HepG2 (cell line): ENCODE data around the gene SLC17A9. TPM values are rescaled to one million over a fixed set of nuclear protein-coding genes. Genes with fewer than 3 reads are reported as not detected.

Experiments
- AKAP8 ChIP-seq: sonication (generic); formaldehyde crosslinking; IDR thresholded peaks from 2 replicates; pipeline ENCODE4 v1.5.1; 2020; ENCODE audit warnings: mild to moderate bottlenecking, missing genetic modification reagents
- BCL3 ChIP-seq: sonication (generic); formaldehyde crosslinking; IDR thresholded peaks from 2 replicates; pipeline ENCODE4 v1.5.1; 2020; ENCODE audit warnings: mild to moderate bottlenecking, missing genetic modification reagents, moderate library complexity
- CENPX ChIP-seq: sonication (generic); formaldehyde crosslinking; IDR thresholded peaks from 2 replicates; pipeline ENCODE4 v1.9.0; 2021; ENCODE audit warnings: mild to moderate bottlenecking, missing genetic modification reagents, moderate library complexity
- ETV6 ChIP-seq: sonication (generic); formaldehyde crosslinking; conservative IDR thresholded peaks from 2 replicates; pipeline ENCODE4 v1.4.0; 2020; ENCODE audit warnings: missing genetic modification reagents
- FOSL1 ChIP-seq: sonication (generic); formaldehyde crosslinking; IDR thresholded peaks from 2 replicates; pipeline ENCODE4 v1.9.0; 2021; ENCODE audit warnings: missing genetic modification reagents, borderline replicate concordance
- GATAD1 ChIP-seq: IDR thresholded peaks from 2 replicates; pipeline ENCODE4 v1.6.1; 2016; ENCODE audit warnings: missing genetic modification reagents, missing compliant biosample characterization
- GFI1 ChIP-seq: sonication (generic); formaldehyde crosslinking; IDR thresholded peaks from 2 replicates; pipeline ENCODE4 v1.5.0; 2020; ENCODE audit warnings: missing genetic modification reagents, mild to moderate bottlenecking, borderline replicate concordance
- MBNL3 ChIP-seq: fragments of 250-450 bp; sonication (Bioruptor Pico); conservative IDR thresholded peaks from 2 replicates; pipeline ENCODE4 v1.8.0; 2022; ENCODE audit warnings: mild to moderate bottlenecking, inconsistent platforms
- MLX ChIP-seq: IDR thresholded peaks from 2 replicates; pipeline ENCODE4 v1.6.1; 2016
- MXD4 ChIP-seq: IDR thresholded peaks from 2 replicates; pipeline ENCODE4 v1.6.1; 2016; ENCODE audit warnings: mild to moderate bottlenecking, missing biosample characterization, missing genetic modification reagents
- REPIN1 ChIP-seq: sonication (generic); formaldehyde crosslinking; IDR thresholded peaks from 2 replicates; pipeline ENCODE4 v1.8.0; 2022; ENCODE audit warnings: missing genetic modification reagents, low read depth, mild to moderate bottlenecking, borderline replicate concordance
- SKI ChIP-seq: fragments of 450-650 bp; IDR thresholded peaks from one replicate; pipeline ENCODE4 v1.6.1; 2018; ENCODE audit warnings: mild to moderate bottlenecking; ENCODE audit not compliant: partially characterized antibody
- SRSF4 ChIP-seq: fragments of 200-400 bp; formaldehyde crosslinking; IDR thresholded peaks from one replicate; pipeline ENCODE4 v1.6.1; 2018; ENCODE audit warnings: mild to moderate bottlenecking, low read depth, low read length, moderate library complexity; ENCODE audit not compliant: poor library complexity, severe bottlenecking
- THAP11 ChIP-seq: IDR thresholded peaks from 2 replicates; pipeline ENCODE4 v1.6.1; 2016; ENCODE audit warnings: missing biosample characterization, missing genetic modification reagents
- ZBTB33 ChIP-seq: sonication (generic); formaldehyde crosslinking; IDR thresholded peaks from 2 replicates; pipeline ENCODE4 v1.4.0; 2020; ENCODE audit warnings: missing genetic modification reagents
- ZBTB7B ChIP-seq: sonication (generic); formaldehyde crosslinking; IDR thresholded peaks from 2 replicates; pipeline ENCODE4 v1.4.0; 2020; ENCODE audit warnings: missing genetic modification reagents
- ZNF143 ChIP-seq: sonication (generic); formaldehyde crosslinking; IDR thresholded peaks from 2 replicates; pipeline ENCODE4 v1.4.0; 2020; ENCODE audit warnings: missing genetic modification reagents
- ZNF205 ChIP-seq: IDR thresholded peaks from 2 replicates; pipeline ENCODE4 v1.6.1; 2018; ENCODE audit warnings: missing biosample characterization, missing genetic modification reagents
- ZNF253 ChIP-seq: sonication (generic); formaldehyde crosslinking; IDR thresholded peaks from 2 replicates; pipeline ENCODE4 v1.8.0; 2022; ENCODE audit warnings: mild to moderate bottlenecking, missing genetic modification reagents, borderline replicate concordance
- ZNF34 ChIP-seq: sonication (generic); formaldehyde crosslinking; IDR thresholded peaks from 2 replicates; pipeline ENCODE4 v1.4.0; 2020; ENCODE audit warnings: mild to moderate bottlenecking, missing genetic modification reagents, borderline replicate concordance
- ZNF441 ChIP-seq: sonication (generic); formaldehyde crosslinking; IDR thresholded peaks from 2 replicates; pipeline ENCODE4 v1.7.0; 2021; ENCODE audit warnings: missing genetic modification reagents, borderline replicate concordance
- ZNF691 ChIP-seq: sonication (generic); formaldehyde crosslinking; IDR thresholded peaks from 2 replicates; pipeline ENCODE4 v1.4.0; 2020; ENCODE audit warnings: missing genetic modification reagents, low read depth, mild to moderate bottlenecking, borderline replicate concordance
- ZNF770 ChIP-seq: sonication (generic); formaldehyde crosslinking; IDR thresholded peaks from 2 replicates; pipeline ENCODE4 v1.5.0; 2020; ENCODE audit warnings: mild to moderate bottlenecking, missing genetic modification reagents
- ZNF891 ChIP-seq: sonication (generic); formaldehyde crosslinking; IDR thresholded peaks from 2 replicates; pipeline ENCODE4 v1.5.0; 2020; ENCODE audit warnings: mild to moderate bottlenecking, missing genetic modification reagents
- polyA plus RNA-seq, 8 experiments: library from polyadenylated mRNA; depleted of rRNA in 3 of 8; stranded (reverse) in 7 of 8; unstranded in 1 of 8; fragments of >200 nt; fragmentation: Illumina TruSeq in 4 of 8; extraction: Trizol in 4 of 8; gene quantifications; 2 replicates each; pipeline versions ENCODE4 v1.2.1 to v1.2.3, GENCODE V29; 2011 to 2016; ENCODE audit warnings: low read depth in 4 of 8, missing spikeins in 1 of 8, mixed read lengths in 1 of 8; ENCODE audit not compliant: insufficient read depth in 1 of 8
- total RNA-seq, 5 experiments: library from RNA; depleted of rRNA; stranded (reverse); fragments of >200 nt; fragmentation: Illumina TruSeq; extraction: Trizol; gene quantifications; 2 replicates each; pipeline ENCODE4 v1.2.3, GENCODE V29; 2016; ENCODE audit warnings: low read depth in 1 of 5

Gene SLC17A9
- total and polyA plus RNA-seq, 2 of the 13 experiments (the other 11 are each of a cell fraction or from before 2014, with no cell fraction given), result 110 to 191 TPM

- no peak for TF ChIP-seq ZNF441 (CRISPR knock-in tag)
- peak; percentile 51; the same call in 1 of the 2 replicates for TF ChIP-seq MXD4 (CRISPR knock-in tag)
- TF ChIP-seq ZNF253, result no peak
- TF ChIP-seq CENPX (CRISPR knock-in tag), result no peak
- TF ChIP-seq GFI1 (CRISPR knock-in tag), result 0 out of 2 replicates have a peak, but pooled peaks have one; percentile 49
- peak; percentile 82 for TF ChIP-seq SKI
- TF ChIP-seq FOSL1 (CRISPR knock-in tag), result no peak
- no peak for TF ChIP-seq ZNF143
- TF ChIP-seq BCL3, result no peak
- peak; percentile 84; the same call in 1 of the 2 replicates for TF ChIP-seq AKAP8 (CRISPR knock-in tag)
- TF ChIP-seq ZNF891 (CRISPR knock-in tag), result 0 out of 2 replicates have a peak, but pooled peaks have one; percentile 47
- TF ChIP-seq ZNF770 (CRISPR knock-in tag), result peak; percentile 53; the same call in 1 of the 2 replicates
- 0 out of 2 replicates have a peak, but pooled peaks have one; percentile 28 for TF ChIP-seq ZNF205
- peak; percentile 91 for TF ChIP-seq ZBTB33 (CRISPR knock-in tag)
- TF ChIP-seq ZNF691 (CRISPR knock-in tag), result no peak; the same call in 1 of the 2 replicates
- TF ChIP-seq ZBTB7B (CRISPR knock-in tag), result no peak
- 0 out of 2 replicates have a peak, but pooled peaks have one; percentile 59 for TF ChIP-seq ZNF34 (CRISPR knock-in tag)
- TF ChIP-seq REPIN1 (CRISPR knock-in tag), result peak; percentile 65; the same call in 1 of the 2 replicates
- no peak for TF ChIP-seq MLX (CRISPR knock-in tag)
- TF ChIP-seq GATAD1, result peak; percentile 53; the same call in 1 of the 2 replicates
- TF ChIP-seq SRSF4, result no peak
- peak; percentile 56; the same call in 1 of the 2 replicates for TF ChIP-seq THAP11
- TF ChIP-seq ETV6 (CRISPR knock-in tag), result 0 out of 2 replicates have a peak, but pooled peaks have one; percentile 53
- TF ChIP-seq MBNL3 (CRISPR knock-in tag), result no peak
Measured at GRCh38 chr20:62921119-62921687, 31.3 kb upstream of the SLC17A9 start (continued).
